K562 (cell line): ENCODE data around the gene ATRIP. TPM values are rescaled to one million over a fixed set of nuclear protein-coding genes. Genes with fewer than 3 reads are reported as not detected.

Experiments used
- CAMTA2 ChIP-seq: fragments of 250-450 bp; sonication (Bioruptor Pico); conservative IDR thresholded peaks from 2 replicates; pipeline ENCODE4 v1.5.1; 2022
- CBX2 ChIP-seq: fragments of 200-600 bp; sonication (generic); IDR thresholded peaks from one replicate; pipeline ENCODE4 v1.6.1; 2012; ENCODE audit warnings: mild to moderate bottlenecking, low read length, inconsistent platforms; ENCODE audit not compliant: insufficient read depth, poor library complexity, severe bottlenecking
- CREB3L1 ChIP-seq: fragments of 450-650 bp; IDR thresholded peaks from 2 replicates; pipeline ENCODE4 v1.6.1; 2014; ENCODE audit warnings: low read depth, mild to moderate bottlenecking, moderate library complexity, borderline replicate concordance
- EGR1 ChIP-seq: fragments of 450-650 bp; conservative IDR thresholded peaks from 2 replicates; pipeline ENCODE4 v1.6.1; 2017; ENCODE audit warnings: mild to moderate bottlenecking
- ETS1 ChIP-seq: conservative IDR thresholded peaks from 2 replicates; pipeline ENCODE4 v1.6.1; 2011; ENCODE audit warnings: low read depth, mild to moderate bottlenecking, low read length; ENCODE audit not compliant: control insufficient read depth
- FOSL1 ChIP-seq: fragments of 200-800 bp; sonication (Bioruptor generic); conservative IDR thresholded peaks from 2 replicates; pipeline ENCODE4 v1.6.1; 2016; ENCODE audit warnings: missing genetic modification characterization, missing compliant biosample characterization
- FOXJ3 ChIP-seq: sonication (generic); formaldehyde crosslinking; IDR thresholded peaks from 2 replicates; pipeline ENCODE4 v1.4.0; 2020; ENCODE audit warnings: mild to moderate bottlenecking, missing genetic modification reagents
- HDAC8 ChIP-seq: fragments of 450-650 bp; IDR thresholded peaks from 2 replicates; pipeline ENCODE4 v1.6.1; 2016; ENCODE audit warnings: mild to moderate bottlenecking, missing genetic modification characterization, moderate library complexity, missing compliant biosample characterization
- RNF219 ChIP-seq: fragments of 250-450 bp; sonication (Bioruptor Pico); IDR thresholded peaks from 2 replicates; pipeline ENCODE4 v1.5.0; 2022; ENCODE audit warnings: mild to moderate bottlenecking
- RUNX1 ChIP-seq: sonication (generic); IDR thresholded peaks from 2 replicates; pipeline ENCODE4 v1.6.1; 2016; ENCODE audit warnings: antibody characterized with exemption, low read depth
- SMC3 ChIP-seq: conservative IDR thresholded peaks from 2 replicates; pipeline ENCODE4 v1.6.1; 2011; ENCODE audit warnings: low read depth, low read length, improper control_type of control experiment; ENCODE audit not compliant: insufficient read depth
- SREBF2 ChIP-seq: sonication (generic); formaldehyde crosslinking; IDR thresholded peaks from 2 replicates; pipeline ENCODE4 v1.4.0; 2020; ENCODE audit warnings: mild to moderate bottlenecking, missing genetic modification reagents
- TAF1 ChIP-seq: IDR thresholded peaks from 2 replicates; pipeline ENCODE4 v1.6.1; 2011; ENCODE audit warnings: mild to moderate bottlenecking, low read length, moderate library complexity; ENCODE audit not compliant: insufficient read depth, control insufficient read depth, severe bottlenecking; ENCODE audit errors: extremely low read depth
- TAF9B ChIP-seq: fragments of 450-650 bp; IDR thresholded peaks from 2 replicates; pipeline ENCODE4 v1.6.1; 2018; ENCODE audit warnings: mild to moderate bottlenecking; ENCODE audit not compliant: partially characterized antibody
- TCFL5 ChIP-seq: fragments of 250-450 bp; sonication (Bioruptor Pico); conservative IDR thresholded peaks from 2 replicates; pipeline ENCODE4 v1.6.1; 2021; ENCODE audit warnings: mild to moderate bottlenecking, moderate library complexity, matching md5 sums
- THAP12 ChIP-seq: fragments of 250-450 bp; sonication (Bioruptor Pico); IDR thresholded peaks from 2 replicates; pipeline ENCODE4 v1.9.0; 2021; ENCODE audit warnings: mild to moderate bottlenecking, inconsistent platforms
- ZBTB17 ChIP-seq: fragments of 450-650 bp; formaldehyde crosslinking; IDR thresholded peaks from 2 replicates; pipeline ENCODE4 v1.4.0; 2020; ENCODE audit warnings: mild to moderate bottlenecking
- ZNF395 ChIP-seq: fragments of 200-800 bp; sonication (Bioruptor generic); IDR thresholded peaks from 2 replicates; pipeline ENCODE4 v1.6.1; 2017; ENCODE audit warnings: missing genetic modification characterization, missing compliant biosample characterization
- ZNF696 ChIP-seq: fragments of 250-450 bp; sonication (Bioruptor Pico); conservative IDR thresholded peaks from 2 replicates; pipeline ENCODE4 v1.4.0; 2020; ENCODE audit warnings: mild to moderate bottlenecking, moderate library complexity
- polyA plus RNA-seq, 8 experiments: library from polyadenylated mRNA; depleted of rRNA in 4 of 8; stranded (reverse) in 5 of 8; unstranded in 3 of 8; fragments of >200 nt; fragmentation: Nextera tagmentation in 2 of 8; fragmentation: Illumina TruSeq in 1 of 8; extraction: Ambion mirVana in 2 of 8; extraction: Trizol in 1 of 8; gene quantifications; 2 replicates each; pipeline versions ENCODE4 v1.2.1 to v1.2.3, GENCODE V29; 2011 to 2014; ENCODE audit warnings: inconsistent platforms in 1 of 8, missing spikeins in 1 of 8
- total RNA-seq, 7 experiments: library from RNA; depleted of rRNA in 6 of 7; stranded (reverse); fragments of >200 nt in 6 of 7; fragmentation: Illumina TruSeq in 2 of 7; extraction: Trizol in 2 of 7; gene quantifications; 2 replicates each; pipeline versions ENCODE4 v1.2.1 to v1.2.3, GENCODE V29; 2011 to 2021; ENCODE audit warnings: low replicate concordance in 1 of 7

ATRIP gene
- total and polyA plus RNA-seq, 9 of the 15 experiments (the other 6 are each of a cell fraction or from before 2014, with no cell fraction given), result 1.7 to 15.7 (median 10.5) TPM

GRCh38 chr3:48439820-48440589 lies 6.5 kb upstream of the ATRIP start, which contains the start of the genes CCDC51 and TMA7 (continued):
- TF ChIP-seq THAP12 (CRISPR knock-in tag) (no peak), HDAC8 (no peak), RUNX1 (no peak), EGR1 (peak; percentile 89), ZNF395 (CRISPR knock-in tag) (no peak), CREB3L1 (peak; percentile 47; the same call in 1 of the 2 replicates), CAMTA2 (no peak), ETS1 (no peak), ZNF696 (CRISPR knock-in tag) (no peak), CBX2 (no peak), TAF1 (peak; percentile 53), FOXJ3 (CRISPR knock-in tag) (no peak), ZBTB17 (CRISPR knock-in tag) (no peak), TAF9B (peak; percentile 43), SMC3 (no peak), RNF219 (CRISPR knock-in tag) (no peak), FOSL1 (no peak), SREBF2 (CRISPR knock-in tag) (no peak), TCFL5 (CRISPR knock-in tag) (no peak)
